GM18507 (cell line): Measurements from ENCODE around the gene ALG2.

Source experiments
- DNase-seq: peaks from one replicate; pipeline ENCODE4 v3.0.0; 2011; ENCODE audit warnings: low read depth; ENCODE audit not compliant: insufficient read length; ENCODE audit errors: extremely low spot score
- FAIRE-seq: peaks from 2 replicates; lab custom pipeline; 2011; peaks lifted over from hg19 to GRCh38; lab: Jason Lieb, UNC

ALG2 gene, protein sequence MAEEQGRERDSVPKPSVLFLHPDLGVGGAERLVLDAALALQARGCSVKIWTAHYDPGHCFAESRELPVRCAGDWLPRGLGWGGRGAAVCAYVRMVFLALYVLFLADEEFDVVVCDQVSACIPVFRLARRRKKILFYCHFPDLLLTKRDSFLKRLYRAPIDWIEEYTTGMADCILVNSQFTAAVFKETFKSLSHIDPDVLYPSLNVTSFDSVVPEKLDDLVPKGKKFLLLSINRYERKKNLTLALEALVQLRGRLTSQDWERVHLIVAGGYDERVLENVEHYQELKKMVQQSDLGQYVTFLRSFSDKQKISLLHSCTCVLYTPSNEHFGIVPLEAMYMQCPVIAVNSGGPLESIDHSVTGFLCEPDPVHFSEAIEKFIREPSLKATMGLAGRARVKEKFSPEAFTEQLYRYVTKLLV

DNA sequence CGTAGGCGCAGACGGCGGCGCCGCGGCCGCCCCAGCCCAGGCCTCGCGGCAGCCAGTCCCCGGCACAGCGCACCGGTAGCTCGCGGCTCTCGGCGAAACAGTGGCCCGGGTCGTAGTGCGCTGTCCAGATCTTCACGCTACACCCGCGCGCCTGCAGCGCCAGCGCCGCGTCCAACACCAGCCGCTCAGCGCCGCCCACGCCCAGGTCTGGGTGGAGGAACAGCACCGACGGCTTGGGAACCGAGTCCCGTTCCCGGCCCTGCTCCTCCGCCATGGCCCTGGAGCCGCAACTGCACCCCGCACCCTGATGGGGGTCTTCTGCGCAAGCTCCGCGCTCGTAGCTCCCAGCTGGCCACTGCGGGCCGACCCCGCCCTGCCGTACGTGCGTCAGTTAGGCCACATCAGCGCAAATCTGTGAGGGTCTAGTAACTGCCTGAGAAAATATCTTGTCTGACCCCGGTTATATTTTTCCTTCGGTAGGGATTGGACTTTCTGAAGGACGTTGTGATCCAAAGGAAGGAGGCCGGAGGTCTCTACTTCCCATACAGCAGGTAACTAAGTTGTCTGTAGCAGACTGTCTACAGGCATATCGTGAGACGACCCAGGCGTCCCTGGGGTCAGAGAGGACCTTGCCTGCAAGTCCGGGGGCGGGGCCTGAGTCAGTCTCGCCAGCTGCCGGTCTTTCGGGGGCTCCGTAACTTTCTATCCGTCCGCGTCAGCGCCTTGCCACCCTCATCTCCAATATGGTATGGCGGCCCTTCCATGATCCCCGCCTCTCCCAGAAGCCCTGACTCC is at the start of gene ALG2, which contains the start of gene SEC61B:
ALG2 (minus strand) TSS at position 322 of the 795 bp plus-strand sequence; CDS start at position 274, 48 bp downstream.
SEC61B (plus strand) TSS at position 662 of the 795 bp plus-strand sequence; CDS start at position 744, 82 bp downstream.
- FAIRE-seq (peak; percentile 98), DNase-seq (peak; percentile 91)

DNA sequence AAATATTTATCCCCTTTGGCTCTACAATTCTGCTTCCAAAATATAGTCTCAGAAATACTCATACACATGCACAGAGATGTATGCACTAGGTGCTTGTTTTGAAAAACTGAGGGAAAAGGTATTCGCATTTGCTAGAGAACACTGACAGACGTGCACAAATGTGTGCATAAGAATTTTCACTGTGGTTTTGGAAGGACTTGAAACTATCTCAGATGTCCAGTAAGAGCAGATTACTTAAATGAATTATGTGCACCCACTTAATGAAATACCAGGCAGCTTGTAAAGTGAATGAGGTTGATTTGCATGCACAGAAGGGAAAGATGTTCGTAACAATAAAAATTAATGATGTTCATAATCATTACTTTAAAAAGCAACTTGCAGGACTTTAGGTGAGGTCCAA is 48.7 kb upstream of the ALG2 start:
- DNase-seq (no peak), FAIRE-seq (no peak)

- no peak for DNase-seq
These were observed 47.7 kb upstream of the ALG2 start for GRCh38 chr9:99269416-99269815.

DNA sequence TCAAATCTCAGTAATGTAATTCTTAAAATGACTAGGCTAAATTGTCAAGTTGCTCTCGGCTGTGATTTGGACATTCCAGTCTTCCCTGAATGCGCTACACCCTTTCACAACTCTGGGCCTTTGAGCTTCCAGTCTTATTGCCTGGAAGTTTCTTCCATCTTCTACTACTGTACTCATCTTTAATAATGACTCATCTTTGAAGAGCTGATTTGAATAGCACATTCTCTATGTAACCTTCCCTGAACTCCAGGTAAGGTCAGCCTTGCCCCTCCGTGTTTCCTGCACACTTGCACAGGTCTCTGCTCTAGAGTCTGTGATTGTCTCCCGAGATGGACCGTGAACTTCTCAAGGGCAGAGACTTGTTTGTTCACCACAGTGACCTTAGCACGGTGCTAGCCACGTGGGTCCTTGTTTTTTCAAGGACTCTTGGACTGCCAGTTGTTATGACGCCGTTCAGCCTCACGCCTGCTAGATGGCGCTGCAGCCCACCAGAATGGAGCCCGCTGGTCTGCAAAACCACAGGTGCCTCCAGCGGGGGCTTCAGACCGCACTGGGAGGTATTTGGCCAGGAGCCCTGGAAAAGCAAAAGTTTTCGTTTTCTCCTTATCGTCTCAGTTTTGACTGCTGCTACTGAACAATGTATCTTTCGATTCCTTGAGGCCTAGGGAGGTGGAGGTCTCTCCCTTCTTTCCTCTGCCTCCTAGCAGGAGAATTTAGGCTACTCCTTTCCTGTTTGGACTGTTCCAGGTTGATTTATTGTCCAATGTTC is 44.7 kb upstream of the ALG2 start:
- DNase-seq (no peak), FAIRE-seq (peak; percentile 76)

More at GRCh38 chr9:99269416-99269815, 47.7 kb upstream of the ALG2 start:
- FAIRE-seq: no peak

DNA sequence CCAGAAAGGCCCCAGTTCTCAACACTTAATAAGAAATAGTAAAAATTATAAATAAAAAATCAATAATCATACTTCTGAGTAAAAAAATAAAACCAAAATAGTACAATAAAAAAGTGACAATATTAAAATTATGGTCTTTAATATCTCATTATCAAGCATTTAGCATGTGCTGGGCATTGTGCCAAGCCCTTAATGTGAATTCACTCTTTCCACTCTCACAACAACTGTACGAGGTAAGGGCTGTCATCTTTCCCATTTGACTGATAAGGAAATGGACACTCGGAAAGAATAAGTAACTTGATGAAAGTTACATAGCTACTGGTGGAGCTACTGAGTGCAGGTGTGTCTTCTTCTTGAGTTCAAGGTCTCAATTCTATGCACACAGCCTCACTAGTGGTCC is 43.9 kb upstream of the ALG2 start:
- DNase-seq (no peak), FAIRE-seq (no peak)

DNA sequence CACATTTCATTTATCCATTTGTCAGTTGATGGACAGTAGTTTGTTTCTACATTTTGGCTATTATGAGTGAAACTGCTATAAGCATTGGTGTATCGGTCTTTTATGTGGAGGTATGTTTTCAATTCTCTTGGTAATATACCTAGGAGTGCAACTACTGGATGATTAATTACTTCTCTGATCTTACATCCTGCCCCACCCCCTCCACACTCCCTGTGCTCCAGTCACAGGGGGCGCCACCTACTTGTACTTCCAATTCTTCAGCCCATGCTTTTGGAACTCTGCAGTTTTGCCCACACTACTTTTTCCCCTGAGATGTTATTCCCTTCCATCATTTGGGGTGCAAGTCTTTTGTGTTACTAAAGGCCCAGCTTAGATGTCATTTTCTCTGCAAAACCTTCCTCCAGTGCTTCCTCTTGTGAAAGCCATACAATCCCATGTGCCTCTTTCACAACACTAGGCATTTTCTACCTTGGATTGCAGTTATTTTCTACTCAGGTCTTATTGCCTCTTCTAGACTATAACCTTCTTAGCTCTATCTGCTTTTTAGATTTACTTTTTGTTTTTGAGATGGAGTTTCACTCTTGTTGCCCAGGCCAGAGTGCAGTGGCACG is 42.4 kb upstream of the ALG2 start:
- DNase-seq (no peak), FAIRE-seq (no peak)

- DNase-seq (no peak), FAIRE-seq (peak; percentile 62)
These were observed 41.2 kb upstream of the ALG2 start for GRCh38 chr9:99262949-99263418.

- no peak for DNase-seq
- FAIRE-seq: no peak
These were observed 40.2 kb upstream of the ALG2 start for GRCh38 chr9:99261923-99262322.

DNA sequence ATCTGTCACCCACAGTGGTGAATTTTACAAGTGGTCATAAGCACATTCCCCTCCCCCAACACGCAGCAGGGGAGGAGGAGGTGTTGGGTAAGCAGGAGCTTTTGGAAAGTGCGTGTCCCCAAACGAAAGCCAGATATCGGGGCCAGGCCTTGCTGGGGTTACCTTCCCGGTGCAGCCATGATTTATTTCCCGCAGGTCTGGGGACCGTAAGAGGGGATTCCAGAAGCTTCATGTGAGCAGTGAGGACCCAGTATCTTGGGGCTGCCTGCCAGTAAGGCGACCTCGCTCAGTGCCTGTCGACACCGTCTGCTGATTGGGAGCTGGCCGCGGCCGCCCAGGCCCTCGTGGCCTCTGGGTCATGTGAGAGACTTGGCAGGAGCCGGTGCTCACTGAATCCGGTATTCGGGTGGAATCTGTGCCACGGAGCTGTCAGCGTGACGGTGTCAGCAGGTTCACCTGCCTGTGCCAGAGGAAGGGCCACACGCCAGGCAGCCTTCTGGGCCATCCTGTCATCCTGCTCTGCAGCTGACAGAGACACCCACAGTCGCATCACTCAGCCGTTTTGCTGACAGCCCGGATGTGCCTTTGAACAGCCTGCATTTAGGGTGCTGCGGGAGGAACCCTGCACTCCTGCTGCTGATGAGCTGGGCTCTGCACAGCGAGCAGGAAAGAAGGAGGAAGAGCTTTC is 37.6 kb upstream of the ALG2 start:
- peak; percentile 72 for FAIRE-seq
- no peak for DNase-seq

DNA sequence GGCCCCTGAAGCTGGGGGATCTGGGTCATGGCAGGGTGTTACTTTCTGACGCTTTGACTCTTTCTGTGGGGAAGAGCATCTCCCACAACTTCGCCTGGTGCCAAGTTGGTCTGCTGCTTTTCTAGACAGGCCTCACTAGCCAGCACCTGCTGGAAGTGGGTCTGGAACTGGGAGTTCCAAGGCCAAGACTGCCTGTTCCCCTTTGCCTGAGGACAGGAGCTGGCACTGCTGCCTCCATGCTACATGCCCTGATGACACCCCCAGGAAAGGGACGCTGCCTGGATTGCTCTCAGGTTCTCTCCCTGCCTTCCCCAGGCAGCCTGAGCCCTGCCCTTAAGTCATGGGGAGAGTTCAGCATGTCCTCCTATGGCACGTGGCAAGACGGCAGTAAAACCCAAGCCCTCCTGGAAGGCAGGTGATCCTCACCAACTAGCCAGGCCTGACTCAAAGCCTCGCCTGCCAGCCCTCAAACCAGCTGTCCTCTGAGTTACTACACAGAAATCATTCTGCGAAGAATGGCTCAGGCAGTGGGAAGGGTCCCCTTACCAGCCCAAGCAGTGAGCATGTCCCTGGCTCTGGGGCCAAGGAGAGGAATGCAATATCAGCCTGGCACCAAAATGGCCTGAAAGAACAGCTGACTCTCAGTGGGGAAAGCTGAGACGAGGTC is 36.1 kb upstream of the ALG2 start:
- DNase-seq: no peak
- no peak for FAIRE-seq

- DNase-seq: no peak
These were observed 33.9 kb upstream of the ALG2 start for GRCh38 chr9:99255651-99256050.

GRCh38 chr9:99253772-99254431 is 32.2 kb upstream of the ALG2 start:
- DNase-seq (peak; percentile 57), FAIRE-seq (peak; percentile 99)

More at GRCh38 chr9:99255651-99256050, 33.9 kb upstream of the ALG2 start:
- no peak for FAIRE-seq

DNA sequence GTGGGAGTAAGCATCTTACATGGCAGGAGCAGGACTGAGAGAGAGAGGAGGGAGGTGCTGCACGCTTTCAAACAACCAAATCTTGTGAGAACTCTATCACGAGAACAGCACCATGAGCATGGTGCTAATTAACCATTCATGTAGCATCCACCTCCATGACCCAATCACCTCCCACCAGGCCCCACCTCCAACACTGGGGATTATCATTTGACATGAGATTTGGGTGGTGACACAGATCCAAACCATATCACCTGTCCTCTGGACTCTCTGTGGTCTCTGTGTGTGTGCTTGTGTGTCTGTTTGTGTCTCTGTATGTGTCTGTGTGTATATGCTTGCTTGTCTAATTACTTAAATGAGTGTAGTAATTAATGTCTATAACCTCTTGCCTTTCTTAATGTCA is 31.4 kb upstream of the ALG2 start:
- no peak for FAIRE-seq

GRCh38 chr9:99251157-99251556 is 29.4 kb upstream of the ALG2 start:
- no peak for DNase-seq
- no peak for FAIRE-seq

More for the DNA sequence above, 31.4 kb upstream of the ALG2 start:
- DNase-seq: no peak

DNA sequence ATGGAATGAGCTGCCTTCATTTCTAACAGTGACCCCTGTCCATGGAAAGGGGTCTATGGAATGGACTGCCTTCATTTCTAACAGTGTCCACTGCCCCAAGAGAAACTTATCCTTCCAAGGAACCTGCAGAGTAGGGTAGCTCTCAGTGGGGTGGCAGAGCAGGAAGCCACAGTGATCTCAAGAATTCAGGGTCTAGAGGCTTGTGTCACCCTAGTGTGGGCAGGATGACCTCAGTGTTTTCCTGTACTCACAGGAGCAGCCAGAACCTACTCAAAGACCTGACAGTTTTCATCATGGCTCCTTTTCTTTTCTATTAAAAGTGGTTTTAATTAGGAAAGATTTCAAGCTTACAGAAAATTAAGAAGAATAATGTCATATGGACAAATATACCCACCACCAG is 27.9 kb upstream of the ALG2 start:
- DNase-seq (no peak), FAIRE-seq (peak; percentile 90)

GRCh38 chr9:99244344-99245260 is 22.9 kb upstream of the ALG2 start:
- FAIRE-seq: peak; percentile 84
- DNase-seq: no peak

GRCh38 chr9:99241106-99241505 is 19.4 kb upstream of the ALG2 start:
- no peak for DNase-seq
- FAIRE-seq: no peak
